AG10803 (cell line): ENCODE results near the gene AKR1B15.
"Not testable (repeated sequence)": the region's sequence is repeated elsewhere in the genome, so short reads cannot be mapped to it uniquely, and the experiment has no call there.

ENCODE experiments used
- DNase-seq: peaks from one replicate; pipeline ENCODE4 v3.0.0; 2010; ENCODE audit warnings: low read depth
- H3K4me3 ChIP-seq: 2 replicates; pipeline ENCODE4 v1.5.1; 2011; ENCODE audit warnings: mild to moderate bottlenecking, low read length, control low read depth
- CTCF ChIP-seq: conservative IDR thresholded peaks from 2 replicates; pipeline ENCODE4 v1.5.1; 2011; ENCODE audit warnings: mild to moderate bottlenecking, low read length, control low read depth, inconsistent platforms

AKR1B15 gene

DNA sequence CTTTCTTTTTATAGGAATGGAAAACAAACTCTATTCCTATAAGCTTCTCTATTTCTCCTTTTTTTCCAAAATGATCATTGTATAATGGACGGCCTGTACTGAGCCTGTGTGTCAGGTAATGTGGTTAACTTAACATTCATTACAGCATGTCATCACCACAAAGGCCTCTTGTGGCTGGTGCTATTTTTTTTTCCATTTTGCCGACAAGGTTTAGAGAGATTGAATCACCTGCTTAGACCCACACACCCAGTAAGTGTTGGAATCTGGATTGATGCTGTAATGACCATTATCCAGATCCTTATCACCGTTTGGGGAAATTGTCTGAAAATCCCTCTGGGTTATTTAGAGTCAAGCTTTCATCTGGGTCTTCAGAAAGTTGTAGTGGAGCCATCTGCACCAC is 18.5 kb downstream of the AKR1B15 start:
- TF ChIP-seq CTCF: no peak
- H3K4me3 ChIP-seq: no peak overlapping the region
- DNase-seq: no peak

- H3K4me3 ChIP-seq, DNase-seq: not testable (repeated sequence)
Measured at GRCh38 chr7:134569962-134570361, 21.1 kb downstream of the AKR1B15 start.

DNA sequence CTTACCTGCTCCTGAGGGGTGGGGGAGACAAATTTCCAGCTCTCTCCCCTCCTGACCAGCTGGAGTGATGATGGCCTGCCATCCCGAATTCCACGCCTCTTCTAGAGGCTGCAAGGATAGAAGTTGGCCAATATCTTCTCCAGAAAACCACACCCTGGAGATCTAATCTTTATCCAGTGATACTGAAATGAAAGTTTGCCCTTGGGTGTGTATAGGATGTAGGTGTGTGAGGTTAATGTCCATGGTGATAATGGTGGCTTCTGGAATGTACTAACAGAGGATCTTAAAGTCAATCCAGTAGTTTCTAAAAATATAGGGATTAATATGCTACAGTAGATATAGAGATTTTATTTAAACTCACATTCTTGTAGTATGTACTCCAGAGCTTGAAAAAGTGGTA is 22.2 kb downstream of the AKR1B15 start:
- no peak for TF ChIP-seq CTCF
- no peak overlapping the region for H3K4me3 ChIP-seq
- no peak for DNase-seq

- no peak overlapping the region for H3K4me3 ChIP-seq
- DNase-seq: no peak
- TF ChIP-seq CTCF: no peak
Measured at GRCh38 chr7:134571746-134572461, 23.0 kb downstream of the AKR1B15 start.

GRCh38 chr7:134574322-134574721 is 25.4 kb downstream of the AKR1B15 start:
- no peak for TF ChIP-seq CTCF
- H3K4me3 ChIP-seq: no peak overlapping the region

DNA sequence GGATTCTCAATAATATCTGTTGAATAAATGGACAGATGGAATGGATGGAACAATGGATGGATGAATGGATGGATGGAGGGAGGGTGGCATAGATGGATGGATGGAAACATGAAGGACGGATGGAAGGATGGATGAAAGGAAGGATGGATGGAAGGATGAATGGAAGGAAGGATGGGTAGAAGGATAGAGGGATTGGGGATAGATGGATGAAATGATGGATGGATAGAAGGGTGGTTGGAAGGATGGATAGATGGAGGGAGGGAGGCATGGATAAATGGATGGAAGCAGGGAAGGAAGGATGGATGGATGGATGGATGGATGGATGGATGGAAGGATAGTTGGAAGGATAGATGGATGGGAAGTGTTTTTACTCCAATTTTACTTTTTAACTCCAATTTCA is 35.4 kb downstream of the AKR1B15 start:
- no peak for TF ChIP-seq CTCF

More at GRCh38 chr7:134574322-134574721, 25.4 kb downstream of the AKR1B15 start:
- no peak for DNase-seq

DNA sequence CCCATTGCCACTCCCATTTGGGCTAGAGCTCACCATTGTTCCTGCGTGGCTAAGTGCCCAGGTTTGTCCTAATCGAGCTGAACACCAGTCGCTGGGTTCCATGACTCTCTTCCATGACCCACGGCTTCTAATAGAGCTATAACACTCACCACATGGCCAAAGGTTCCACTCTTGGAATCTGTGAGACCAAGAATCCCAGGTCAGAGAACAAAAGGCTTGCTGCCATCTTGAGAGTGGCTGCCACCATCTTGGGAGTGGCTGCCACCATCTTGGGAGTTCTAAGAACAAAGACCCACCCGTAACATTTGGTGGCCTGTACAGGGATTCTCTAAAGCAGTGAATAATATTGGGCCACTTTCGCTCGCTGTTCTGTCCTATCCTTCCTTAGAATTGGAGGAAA is 37.0 kb downstream of the AKR1B15 start:
- no peak for DNase-seq
- no peak overlapping the region for H3K4me3 ChIP-seq
- no peak for TF ChIP-seq CTCF

More for the DNA sequence above, 35.4 kb downstream of the AKR1B15 start:
- DNase-seq: no peak
- no peak overlapping the region for H3K4me3 ChIP-seq
